ENCODE data around the gene CD99. TPM values are rescaled to one million over a fixed set of nuclear protein-coding genes. Genes with fewer than 3 reads are reported as not detected.
"Not testable (repeated sequence)": the region's sequence is repeated elsewhere in the genome, so short reads cannot be mapped to it uniquely, and the experiment has no call there.

Gene CD99
- total and polyA plus RNA-seq, 9 of the 15 experiments (the other 6 are each of a cell fraction or from before 2014, with no cell fraction given) = 5.0 to 55.3 (median 34.5) TPM

DNA sequence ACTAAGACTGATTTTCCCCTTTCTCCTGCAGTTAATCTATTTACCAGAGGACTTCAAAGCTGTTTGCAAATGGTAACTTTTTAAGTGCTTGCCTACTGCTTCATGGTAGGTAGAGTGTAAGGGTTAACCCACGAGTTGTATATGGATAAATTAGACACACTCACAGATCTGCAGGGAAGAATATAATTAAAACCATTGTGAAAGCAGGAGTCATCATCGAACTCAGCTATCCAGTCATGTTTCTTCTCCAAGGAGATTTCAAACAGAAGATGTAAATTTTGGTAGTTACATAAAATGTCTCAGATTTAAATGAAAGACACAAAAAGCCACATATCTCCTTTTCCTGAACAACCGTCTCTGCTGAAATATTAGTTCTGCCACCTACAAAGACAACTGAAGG lies 60.2 kb downstream of the CD99 start (continued):
- no peak for TF ChIP-seq ZSCAN32 (CRISPR knock-in tag; IDR thresholded peaks at IDR 0.05)
- TF ChIP-seq, protein P1, sequence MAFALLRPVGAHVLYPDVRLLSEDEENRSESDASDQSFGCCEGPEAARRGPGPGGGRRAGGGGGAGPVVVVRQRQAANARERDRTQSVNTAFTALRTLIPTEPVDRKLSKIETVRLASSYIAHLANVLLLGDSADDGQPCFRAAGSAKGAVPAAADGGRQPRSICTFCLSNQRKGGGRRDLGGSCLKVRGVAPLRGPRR (CRISPR knock-in tag; IDR thresholded peaks at IDR 0.05) = no peak
- no peak for TF ChIP-seq ZNF217 (CRISPR knock-in tag; IDR thresholded peaks at IDR 0.05)
- TF ChIP-seq, protein P2, sequence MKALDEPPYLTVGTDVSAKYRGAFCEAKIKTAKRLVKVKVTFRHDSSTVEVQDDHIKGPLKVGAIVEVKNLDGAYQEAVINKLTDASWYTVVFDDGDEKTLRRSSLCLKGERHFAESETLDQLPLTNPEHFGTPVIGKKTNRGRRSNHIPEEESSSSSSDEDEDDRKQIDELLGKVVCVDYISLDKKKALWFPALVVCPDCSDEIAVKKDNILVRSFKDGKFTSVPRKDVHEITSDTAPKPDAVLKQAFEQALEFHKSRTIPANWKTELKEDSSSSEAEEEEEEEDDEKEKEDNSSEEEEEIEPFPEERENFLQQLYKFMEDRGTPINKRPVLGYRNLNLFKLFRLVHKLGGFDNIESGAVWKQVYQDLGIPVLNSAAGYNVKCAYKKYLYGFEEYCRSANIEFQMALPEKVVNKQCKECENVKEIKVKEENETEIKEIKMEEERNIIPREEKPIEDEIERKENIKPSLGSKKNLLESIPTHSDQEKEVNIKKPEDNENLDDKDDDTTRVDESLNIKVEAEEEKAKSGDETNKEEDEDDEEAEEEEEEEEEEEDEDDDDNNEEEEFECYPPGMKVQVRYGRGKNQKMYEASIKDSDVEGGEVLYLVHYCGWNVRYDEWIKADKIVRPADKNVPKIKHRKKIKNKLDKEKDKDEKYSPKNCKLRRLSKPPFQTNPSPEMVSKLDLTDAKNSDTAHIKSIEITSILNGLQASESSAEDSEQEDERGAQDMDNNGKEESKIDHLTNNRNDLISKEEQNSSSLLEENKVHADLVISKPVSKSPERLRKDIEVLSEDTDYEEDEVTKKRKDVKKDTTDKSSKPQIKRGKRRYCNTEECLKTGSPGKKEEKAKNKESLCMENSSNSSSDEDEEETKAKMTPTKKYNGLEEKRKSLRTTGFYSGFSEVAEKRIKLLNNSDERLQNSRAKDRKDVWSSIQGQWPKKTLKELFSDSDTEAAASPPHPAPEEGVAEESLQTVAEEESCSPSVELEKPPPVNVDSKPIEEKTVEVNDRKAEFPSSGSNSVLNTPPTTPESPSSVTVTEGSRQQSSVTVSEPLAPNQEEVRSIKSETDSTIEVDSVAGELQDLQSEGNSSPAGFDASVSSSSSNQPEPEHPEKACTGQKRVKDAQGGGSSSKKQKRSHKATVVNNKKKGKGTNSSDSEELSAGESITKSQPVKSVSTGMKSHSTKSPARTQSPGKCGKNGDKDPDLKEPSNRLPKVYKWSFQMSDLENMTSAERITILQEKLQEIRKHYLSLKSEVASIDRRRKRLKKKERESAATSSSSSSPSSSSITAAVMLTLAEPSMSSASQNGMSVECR (CRISPR knock-in tag; IDR thresholded peaks at IDR 0.05) = no peak
- TF ChIP-seq RBM25 (IDR thresholded peaks at IDR 0.05; ENCODE audit: low read depth, low read length, severe bottlenecking) = no peak

DNA sequence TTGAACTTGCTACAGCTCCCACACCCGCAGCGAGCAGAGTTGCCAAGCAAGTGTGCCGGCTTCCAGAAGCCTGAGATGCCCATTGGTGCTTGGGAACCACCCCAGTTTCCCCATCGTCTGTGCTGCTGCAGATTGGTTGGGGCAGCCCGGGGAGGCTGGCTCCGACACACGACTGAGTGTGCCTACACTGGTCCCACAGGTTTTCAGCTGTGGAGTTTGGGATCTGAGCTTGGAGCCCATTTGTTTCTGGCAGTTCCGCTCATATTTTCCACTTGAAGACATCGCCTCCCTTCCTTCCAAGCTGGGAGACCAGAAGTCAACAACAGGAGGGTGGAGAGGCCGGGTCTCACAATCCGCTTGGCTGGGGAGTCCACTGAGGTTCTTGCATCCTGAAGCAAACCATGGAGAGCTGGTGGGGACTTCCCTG lies 60.8 kb downstream of the CD99 start, which contains the start of gene XG:
Gene XG, plus strand, starts transcription at position 167 of the 427 bp plus-strand sequence. Its CDS starts 235 bp downstream, at position 402.
- in situ Hi-C loops (cut with MboI); CTCF ChIA-PET (ENCODE audit: low intra/inter-chr PET ratio); BruUV-seq (replicated peaks); H3K79me2 ChIP-seq (ENCODE audit: control insufficient read depth, insufficient read depth, low read length); POLR2A ChIA-PET; FAIRE-seq; H3K9ac ChIP-seq (ENCODE audit: insufficient read depth in 1 of 2, low read depth in 2 of 2, low read length in 2 of 2); H3K9me3 ChIP-seq (replicated peaks; ENCODE audit: control insufficient read depth, insufficient read depth, low read depth, low read length); H3K4me3 ChIP-seq; H3K4me1 ChIP-seq (replicated peaks in 1 of 2; ENCODE audit: control insufficient read depth in 2 of 2, insufficient read depth in 2 of 2, low read length in 2 of 2); H3K27ac ChIP-seq (ENCODE audit: extremely low read depth, low read depth, low read length); H4K20me1 ChIP-seq (replicated peaks; ENCODE audit: control insufficient read depth, insufficient read depth, low read length); intact Hi-C loops (cut with micrococcal nuclease); H2AFZ ChIP-seq (ENCODE audit: low read depth, low read length); DNase-seq (ENCODE audit: extremely low read depth in 1 of 4, low spot score in 3 of 4); H3K4me2 ChIP-seq (ENCODE audit: insufficient read depth, low read length); ATAC-seq; H3K27me3 ChIP-seq (ENCODE audit: control insufficient read depth in 2 of 2, insufficient read depth in 2 of 2, low read length in 2 of 2); H3K36me3 ChIP-seq (ENCODE audit: control insufficient read depth, insufficient read depth, low read length); H3K9me1 ChIP-seq (ENCODE audit: control insufficient read depth, insufficient read depth, low read length): not testable (repeated sequence)
- 0% methylated on average over 8 of the region's 11 CpGs for WGBS (ENCODE audit: insufficient coverage, low coverage, missing lambda C conversion rate)

DNA sequence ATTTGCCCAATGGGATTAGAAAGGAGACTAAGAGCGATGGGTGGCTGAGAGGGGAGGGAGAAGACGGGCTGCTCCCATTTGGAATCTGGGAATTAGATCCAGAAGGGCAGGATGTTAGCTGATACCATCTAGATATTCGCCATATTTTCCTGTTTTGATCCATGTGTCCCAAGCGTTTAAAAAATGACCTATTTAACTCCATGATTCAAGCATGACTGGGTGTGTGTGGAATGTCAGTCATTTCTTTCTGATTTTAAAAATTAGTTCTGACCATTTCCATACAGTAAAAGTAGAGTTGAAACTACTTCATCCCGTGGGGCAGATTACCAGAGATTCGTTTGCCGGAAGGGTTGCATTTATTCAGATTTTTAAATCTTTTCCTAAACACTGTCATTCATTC lies 61.3 kb downstream of the CD99 start:
- intact Hi-C loops (cut with micrococcal nuclease); FAIRE-seq; H3K79me2 ChIP-seq (ENCODE audit: control insufficient read depth, insufficient read depth, low read length); H3K9me1 ChIP-seq (ENCODE audit: control insufficient read depth, insufficient read depth, low read length); H3K4me1 ChIP-seq (replicated peaks in 1 of 2; ENCODE audit: control insufficient read depth in 2 of 2, insufficient read depth in 2 of 2, low read length in 2 of 2); ATAC-seq; H4K20me1 ChIP-seq (replicated peaks; ENCODE audit: control insufficient read depth, insufficient read depth, low read length); POLR2A ChIA-PET; H3K4me3 ChIP-seq; H3K27me3 ChIP-seq (ENCODE audit: control insufficient read depth in 2 of 2, insufficient read depth in 2 of 2, low read length in 2 of 2); H3K36me3 ChIP-seq (ENCODE audit: control insufficient read depth, insufficient read depth, low read length); in situ Hi-C loops (cut with MboI); H2AFZ ChIP-seq (ENCODE audit: low read depth, low read length); H3K9ac ChIP-seq (ENCODE audit: insufficient read depth in 1 of 2, low read depth in 2 of 2, low read length in 2 of 2); DNase-seq (ENCODE audit: extremely low read depth in 1 of 4, low spot score in 3 of 4); CTCF ChIA-PET (ENCODE audit: low intra/inter-chr PET ratio); BruUV-seq (replicated peaks); H3K27ac ChIP-seq (ENCODE audit: extremely low read depth, low read depth, low read length); H3K9me3 ChIP-seq (replicated peaks; ENCODE audit: control insufficient read depth, insufficient read depth, low read depth, low read length); H3K4me2 ChIP-seq (ENCODE audit: insufficient read depth, low read length): not testable (repeated sequence)
- WGBS (ENCODE audit: insufficient coverage, low coverage, missing lambda C conversion rate) = 0% methylated on average over 2 of the region's 7 CpGs
